ENCODE measurements around the gene CTNNBIP1. TPM values are rescaled to one million over a fixed set of nuclear protein-coding genes. Genes with fewer than 3 reads are reported as not detected.

Gene CTNNBIP1
- total and polyA plus RNA-seq, 9 of the 15 experiments (the other 6 are each of a cell fraction or from before 2014, with no cell fraction given): 0.65 to 29.2 (median 14.7) TPM

DNA sequence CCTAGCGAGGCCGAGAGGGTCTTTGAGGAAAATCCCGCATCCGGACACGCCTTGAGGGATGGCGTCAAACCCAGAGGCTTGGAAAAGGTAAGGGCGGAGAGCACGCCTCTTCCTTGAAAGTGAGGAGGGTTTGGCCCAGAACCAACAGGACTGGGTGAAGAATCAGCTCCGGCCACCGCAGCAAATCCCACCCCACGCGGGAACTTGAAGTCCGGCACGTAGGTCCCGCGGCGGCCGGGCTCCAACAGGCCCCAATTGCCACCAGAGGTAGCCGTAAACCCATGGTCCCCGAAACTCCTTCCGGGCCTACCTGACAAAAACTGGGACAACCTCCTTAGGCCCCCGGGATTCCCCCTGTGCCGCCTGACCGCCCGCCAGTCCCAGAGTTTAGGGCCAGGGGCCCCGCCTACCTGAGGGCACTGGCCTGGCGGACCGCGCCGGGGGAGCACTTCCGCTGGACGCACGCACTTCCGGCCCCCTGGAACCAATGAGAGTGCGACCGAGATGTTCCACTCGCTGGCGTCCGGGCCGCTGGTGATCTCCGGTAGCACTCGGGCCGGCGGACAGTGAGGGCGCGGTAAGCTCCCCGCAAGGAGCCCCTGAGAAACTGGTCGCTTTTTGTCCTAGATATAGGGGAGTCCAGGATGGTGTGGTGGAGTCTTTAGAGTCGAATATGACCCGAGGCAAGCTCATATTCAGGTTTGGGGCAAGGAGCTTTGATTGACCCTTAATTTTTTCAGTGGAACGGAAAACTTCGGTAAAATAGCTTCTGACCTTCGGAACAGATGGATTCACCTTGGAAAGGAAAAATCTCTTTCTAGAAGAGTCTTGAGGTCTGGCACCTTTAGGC lies 33.1 kb upstream of the CTNNBIP1 start, which contains the start of the genes LZIC and NMNAT1 (continued):
- TF ChIP-seq, protein P1, sequence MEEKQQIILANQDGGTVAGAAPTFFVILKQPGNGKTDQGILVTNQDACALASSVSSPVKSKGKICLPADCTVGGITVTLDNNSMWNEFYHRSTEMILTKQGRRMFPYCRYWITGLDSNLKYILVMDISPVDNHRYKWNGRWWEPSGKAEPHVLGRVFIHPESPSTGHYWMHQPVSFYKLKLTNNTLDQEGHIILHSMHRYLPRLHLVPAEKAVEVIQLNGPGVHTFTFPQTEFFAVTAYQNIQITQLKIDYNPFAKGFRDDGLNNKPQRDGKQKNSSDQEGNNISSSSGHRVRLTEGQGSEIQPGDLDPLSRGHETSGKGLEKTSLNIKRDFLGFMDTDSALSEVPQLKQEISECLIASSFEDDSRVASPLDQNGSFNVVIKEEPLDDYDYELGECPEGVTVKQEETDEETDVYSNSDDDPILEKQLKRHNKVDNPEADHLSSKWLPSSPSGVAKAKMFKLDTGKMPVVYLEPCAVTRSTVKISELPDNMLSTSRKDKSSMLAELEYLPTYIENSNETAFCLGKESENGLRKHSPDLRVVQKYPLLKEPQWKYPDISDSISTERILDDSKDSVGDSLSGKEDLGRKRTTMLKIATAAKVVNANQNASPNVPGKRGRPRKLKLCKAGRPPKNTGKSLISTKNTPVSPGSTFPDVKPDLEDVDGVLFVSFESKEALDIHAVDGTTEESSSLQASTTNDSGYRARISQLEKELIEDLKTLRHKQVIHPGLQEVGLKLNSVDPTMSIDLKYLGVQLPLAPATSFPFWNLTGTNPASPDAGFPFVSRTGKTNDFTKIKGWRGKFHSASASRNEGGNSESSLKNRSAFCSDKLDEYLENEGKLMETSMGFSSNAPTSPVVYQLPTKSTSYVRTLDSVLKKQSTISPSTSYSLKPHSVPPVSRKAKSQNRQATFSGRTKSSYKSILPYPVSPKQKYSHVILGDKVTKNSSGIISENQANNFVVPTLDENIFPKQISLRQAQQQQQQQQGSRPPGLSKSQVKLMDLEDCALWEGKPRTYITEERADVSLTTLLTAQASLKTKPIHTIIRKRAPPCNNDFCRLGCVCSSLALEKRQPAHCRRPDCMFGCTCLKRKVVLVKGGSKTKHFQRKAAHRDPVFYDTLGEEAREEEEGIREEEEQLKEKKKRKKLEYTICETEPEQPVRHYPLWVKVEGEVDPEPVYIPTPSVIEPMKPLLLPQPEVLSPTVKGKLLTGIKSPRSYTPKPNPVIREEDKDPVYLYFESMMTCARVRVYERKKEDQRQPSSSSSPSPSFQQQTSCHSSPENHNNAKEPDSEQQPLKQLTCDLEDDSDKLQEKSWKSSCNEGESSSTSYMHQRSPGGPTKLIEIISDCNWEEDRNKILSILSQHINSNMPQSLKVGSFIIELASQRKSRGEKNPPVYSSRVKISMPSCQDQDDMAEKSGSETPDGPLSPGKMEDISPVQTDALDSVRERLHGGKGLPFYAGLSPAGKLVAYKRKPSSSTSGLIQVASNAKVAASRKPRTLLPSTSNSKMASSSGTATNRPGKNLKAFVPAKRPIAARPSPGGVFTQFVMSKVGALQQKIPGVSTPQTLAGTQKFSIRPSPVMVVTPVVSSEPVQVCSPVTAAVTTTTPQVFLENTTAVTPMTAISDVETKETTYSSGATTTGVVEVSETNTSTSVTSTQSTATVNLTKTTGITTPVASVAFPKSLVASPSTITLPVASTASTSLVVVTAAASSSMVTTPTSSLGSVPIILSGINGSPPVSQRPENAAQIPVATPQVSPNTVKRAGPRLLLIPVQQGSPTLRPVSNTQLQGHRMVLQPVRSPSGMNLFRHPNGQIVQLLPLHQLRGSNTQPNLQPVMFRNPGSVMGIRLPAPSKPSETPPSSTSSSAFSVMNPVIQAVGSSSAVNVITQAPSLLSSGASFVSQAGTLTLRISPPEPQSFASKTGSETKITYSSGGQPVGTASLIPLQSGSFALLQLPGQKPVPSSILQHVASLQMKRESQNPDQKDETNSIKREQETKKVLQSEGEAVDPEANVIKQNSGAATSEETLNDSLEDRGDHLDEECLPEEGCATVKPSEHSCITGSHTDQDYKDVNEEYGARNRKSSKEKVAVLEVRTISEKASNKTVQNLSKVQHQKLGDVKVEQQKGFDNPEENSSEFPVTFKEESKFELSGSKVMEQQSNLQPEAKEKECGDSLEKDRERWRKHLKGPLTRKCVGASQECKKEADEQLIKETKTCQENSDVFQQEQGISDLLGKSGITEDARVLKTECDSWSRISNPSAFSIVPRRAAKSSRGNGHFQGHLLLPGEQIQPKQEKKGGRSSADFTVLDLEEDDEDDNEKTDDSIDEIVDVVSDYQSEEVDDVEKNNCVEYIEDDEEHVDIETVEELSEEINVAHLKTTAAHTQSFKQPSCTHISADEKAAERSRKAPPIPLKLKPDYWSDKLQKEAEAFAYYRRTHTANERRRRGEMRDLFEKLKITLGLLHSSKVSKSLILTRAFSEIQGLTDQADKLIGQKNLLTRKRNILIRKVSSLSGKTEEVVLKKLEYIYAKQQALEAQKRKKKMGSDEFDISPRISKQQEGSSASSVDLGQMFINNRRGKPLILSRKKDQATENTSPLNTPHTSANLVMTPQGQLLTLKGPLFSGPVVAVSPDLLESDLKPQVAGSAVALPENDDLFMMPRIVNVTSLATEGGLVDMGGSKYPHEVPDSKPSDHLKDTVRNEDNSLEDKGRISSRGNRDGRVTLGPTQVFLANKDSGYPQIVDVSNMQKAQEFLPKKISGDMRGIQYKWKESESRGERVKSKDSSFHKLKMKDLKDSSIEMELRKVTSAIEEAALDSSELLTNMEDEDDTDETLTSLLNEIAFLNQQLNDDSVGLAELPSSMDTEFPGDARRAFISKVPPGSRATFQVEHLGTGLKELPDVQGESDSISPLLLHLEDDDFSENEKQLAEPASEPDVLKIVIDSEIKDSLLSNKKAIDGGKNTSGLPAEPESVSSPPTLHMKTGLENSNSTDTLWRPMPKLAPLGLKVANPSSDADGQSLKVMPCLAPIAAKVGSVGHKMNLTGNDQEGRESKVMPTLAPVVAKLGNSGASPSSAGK (IDR thresholded peaks at IDR 0.05): peak; percentile 66
- TF ChIP-seq CCNT2 (IDR thresholded peaks at IDR 0.05; ENCODE audit: borderline replicate concordance, extremely low read depth, insufficient read length, low read depth, low read length) (peak; percentile 71), CXXC5 (CRISPR knock-in tag; IDR thresholded peaks at IDR 0.05) (peak; percentile 97), ZNF239 (CRISPR knock-in tag; IDR thresholded peaks at IDR 0.05) (peak; percentile 23; the same call in 1 of the 2 replicates), ARHGAP35 (IDR thresholded peaks at IDR 0.05; ENCODE audit: partially characterized antibody) (no peak), ZNF584 (CRISPR knock-in tag; IDR thresholded peaks at IDR 0.05; ENCODE audit: low read depth) (peak; percentile 74), CSDE1 (IDR thresholded peaks at IDR 0.05) (peak in 1 of 2 experiments; percentile 66; a peak in 1 of 4 replicates), U2AF1 (optimal IDR thresholded peaks at IDR 0.05; ENCODE audit: low read depth, low read length) (peak; percentile 78), SMAD2 (IDR thresholded peaks at IDR 0.05; ENCODE audit: low read depth, low read length) (no peak), SRSF7 (optimal IDR thresholded peaks at IDR 0.05; ENCODE audit: low read depth, low read length) (no peak)
- TF ChIP-seq, protein P2, sequence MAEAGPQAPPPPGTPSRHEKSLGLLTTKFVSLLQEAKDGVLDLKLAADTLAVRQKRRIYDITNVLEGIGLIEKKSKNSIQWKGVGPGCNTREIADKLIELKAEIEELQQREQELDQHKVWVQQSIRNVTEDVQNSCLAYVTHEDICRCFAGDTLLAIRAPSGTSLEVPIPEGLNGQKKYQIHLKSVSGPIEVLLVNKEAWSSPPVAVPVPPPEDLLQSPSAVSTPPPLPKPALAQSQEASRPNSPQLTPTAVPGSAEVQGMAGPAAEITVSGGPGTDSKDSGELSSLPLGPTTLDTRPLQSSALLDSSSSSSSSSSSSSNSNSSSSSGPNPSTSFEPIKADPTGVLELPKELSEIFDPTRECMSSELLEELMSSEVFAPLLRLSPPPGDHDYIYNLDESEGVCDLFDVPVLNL (CRISPR knock-in tag; IDR thresholded peaks at IDR 0.05; ENCODE audit: low read depth): 0 out of 2 replicates have a peak, but pooled peaks have one; percentile 74
- TF ChIP-seq, protein P3, sequence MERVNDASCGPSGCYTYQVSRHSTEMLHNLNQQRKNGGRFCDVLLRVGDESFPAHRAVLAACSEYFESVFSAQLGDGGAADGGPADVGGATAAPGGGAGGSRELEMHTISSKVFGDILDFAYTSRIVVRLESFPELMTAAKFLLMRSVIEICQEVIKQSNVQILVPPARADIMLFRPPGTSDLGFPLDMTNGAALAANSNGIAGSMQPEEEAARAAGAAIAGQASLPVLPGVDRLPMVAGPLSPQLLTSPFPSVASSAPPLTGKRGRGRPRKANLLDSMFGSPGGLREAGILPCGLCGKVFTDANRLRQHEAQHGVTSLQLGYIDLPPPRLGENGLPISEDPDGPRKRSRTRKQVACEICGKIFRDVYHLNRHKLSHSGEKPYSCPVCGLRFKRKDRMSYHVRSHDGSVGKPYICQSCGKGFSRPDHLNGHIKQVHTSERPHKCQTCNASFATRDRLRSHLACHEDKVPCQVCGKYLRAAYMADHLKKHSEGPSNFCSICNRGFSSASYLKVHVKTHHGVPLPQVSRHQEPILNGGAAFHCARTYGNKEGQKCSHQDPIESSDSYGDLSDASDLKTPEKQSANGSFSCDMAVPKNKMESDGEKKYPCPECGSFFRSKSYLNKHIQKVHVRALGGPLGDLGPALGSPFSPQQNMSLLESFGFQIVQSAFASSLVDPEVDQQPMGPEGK (CRISPR knock-in tag; IDR thresholded peaks at IDR 0.05; ENCODE audit: borderline replicate concordance): no peak
